Mucosa of descending colon (tissue), 3 donors: ENCODE measurements around the gene BCKDHA. TPM values are rescaled to one million over a fixed set of nuclear protein-coding genes. Genes with fewer than 3 reads are reported as not detected.
"Not testable (repeated sequence)": the region's sequence is repeated elsewhere in the genome, so short reads cannot be mapped to it uniquely, and the experiment has no call there.

Experiments used
- ATAC-seq: fragments of 200-7000 bp; cut with Tn5 transposase; one replicate; pipeline ENCODE4 v1.9.1; 2020; ENCODE audit warnings: mild to moderate bottlenecking, moderate library complexity
- DNase-seq, 3 donors: peaks; one replicate each; pipeline ENCODE4 v3.0.0-alpha.2; 2020
- H3K36me3 ChIP-seq: fragments of 200-600 bp; one replicate; pipeline ENCODE4 v1.8.0; 2021; ENCODE audit warnings: low read depth, mild to moderate bottlenecking
- H3K4me1 ChIP-seq: fragments of 200-600 bp; one replicate; pipeline ENCODE4 v1.8.0; 2021; ENCODE audit warnings: low read depth, mild to moderate bottlenecking
- H3K4me3 ChIP-seq: fragments of 200-600 bp; one replicate; pipeline ENCODE4 v1.8.0; 2021; ENCODE audit warnings: mild to moderate bottlenecking
- H3K9me3 ChIP-seq: fragments of 200-600 bp; one replicate; pipeline ENCODE4 v1.8.0; 2021; ENCODE audit warnings: mild to moderate bottlenecking
- CTCF ChIP-seq: fragments of 200-600 bp; IDR thresholded peaks from one replicate; pipeline ENCODE4 v1.8.0; 2022; ENCODE audit warnings: antibody characterized with exemption, mild to moderate bottlenecking
- intact Hi-C, 2 donors: fragments of 100-400 bp; cut with DNase I in 1 of 2; cut with micrococcal nuclease in 1 of 2; formaldehyde crosslinking; loops; one replicate each; pipeline versions ENCODE4 v1.11.0 to v1.11.1; 2022; cut with DNase I, micrococcal nuclease
- total RNA-seq, 3 donors: library from RNA; stranded (reverse); fragmentation: NEBNext Ultra II Directional in 2 of 3; extraction: Animal tissue kit (Norgen Biotek cat#: 25700) in 2 of 3; gene quantifications; one replicate each; pipeline versions ENCODE4 v1.2.1 to v1.2.4, GENCODE V29; 2021 to 2023
- donor health status: DM: no; HTN: no; CAD: no; lungs with moderate emphysema.
- donor health status: DM: no; HTN: no; CAD: no.
- donor health status: DM: no; HTN: yes; CAD: no.

BCKDHA gene
- total RNA-seq, 3 donors from 2014 or later: 16.6 to 22.5 (median 17.3) TPM

GRCh38 chr19:41462497-41462896 is 64.9 kb downstream of the BCKDHA start:
- Histone ChIP-seq H3K4me1 (no peaks in the 10 kb centered on the region), H3K36me3 (no peaks in the 10 kb centered on the region), H3K4me3 (no peak overlapping the region), H3K9me3 (no peaks in the 10 kb centered on the region)
- DNase-seq: no peak
- TF ChIP-seq CTCF: no peak
- no peak for ATAC-seq
- intact Hi-C loops: no loop called here

- H3K36me3 ChIP-seq, ATAC-seq, H3K4me3 ChIP-seq, H3K4me1 ChIP-seq, intact Hi-C loops, H3K9me3 ChIP-seq: not testable (repeated sequence)
- DNase-seq: peak; percentile 35 to 66 (median 52)
Observed at GRCh38 chr19:41463257-41464256, 65.9 kb downstream of the BCKDHA start.

Other genes with a start within 250 kb of the BCKDHA start
- 10 to 100 TPM in 2 of 3 donors, 1 to 10 TPM in 1; 9.1 to 45.4 (median 41.2) TPM for gene CYP2S1, start 204.6 kb upstream of the BCKDHA start, total RNA-seq
- gene AXL, start 178.6 kb upstream of the BCKDHA start, total RNA-seq: 10 to 100 TPM in 2 of 3 donors, 1 to 10 TPM in 1; 7.3 to 93.6 (median 19.3) TPM
- gene HNRNPUL1, start 133.4 kb upstream of the BCKDHA start, total RNA-seq: 100 to 1,000 TPM; 155 to 234 (median 190) TPM
- gene CCDC97, start 87.6 kb upstream of the BCKDHA start, total RNA-seq: 10 to 100 TPM; 26.2 to 29.6 (median 27.0) TPM
- gene TGFB1, start 43.9 kb upstream of the BCKDHA start, total RNA-seq: 10 to 100 TPM in 2 of 3 donors, 1 to 10 TPM in 1; 8.2 to 39.6 (median 21.8) TPM
- 10 to 100 TPM in 1 of 3 donors, 1 to 10 TPM in 2; 7.0 to 11.3 (median 9.1) TPM for gene B9D2, start 33.7 kb upstream of the BCKDHA start, total RNA-seq
- 10 to 100 TPM in 1 of 3 donors, 1 to 10 TPM in 2; 3.8 to 15.2 (median 5.6) TPM for gene TMEM91, start 21.3 kb upstream of the BCKDHA start, total RNA-seq
- 10 to 100 TPM; 12.5 to 16.4 (median 13.3) TPM for gene EXOSC5, start 459 bp upstream of the BCKDHA start, total RNA-seq
- gene B3GNT8, start 29.6 kb downstream of the BCKDHA start, total RNA-seq: 10 to 100 TPM; 28.8 to 69.4 (median 34.3) TPM
- gene DMAC2, start 42.1 kb downstream of the BCKDHA start, total RNA-seq: 10 to 100 TPM; 38.9 to 61.0 (median 47.5) TPM
- not detected for gene ERICH4, start 45.3 kb downstream of the BCKDHA start, total RNA-seq
- gene CEACAM21, start 178.3 kb downstream of the BCKDHA start, total RNA-seq: 1 to 10 TPM; 1.4 to 2.1 (median 1.9) TPM
- 1 to 10 TPM in 1 of 3 donors, under 1 TPM in 1, not detected in 1; 0.25 to 1.2 TPM for gene CEACAM4, start 229.3 kb downstream of the BCKDHA start, total RNA-seq